PC-3 (cell line): ENCODE results near the gene CYP1B1.

Experiments used
- CTCF ChIP-seq: fragments of 300-600 bp; sonication (generic); conservative IDR thresholded peaks from 2 replicates; pipeline ENCODE4 v1.5.1; 2017; ENCODE audit warnings: antibody characterized with exemption, low read depth, mild to moderate bottlenecking, low read length
- EZH2 ChIP-seq: fragments of 300-600 bp; sonication (generic); IDR thresholded peaks from one replicate; pipeline ENCODE4 v1.6.1; 2017; ENCODE audit warnings: antibody characterized with exemption, mild to moderate bottlenecking, low read length; ENCODE audit not compliant: unreplicated experiment
- EZH2phosphoT487 ChIP-seq: fragments of 300-600 bp; sonication (generic); IDR thresholded peaks from 2 replicates; pipeline ENCODE4 v1.6.1; 2018; ENCODE audit warnings: mild to moderate bottlenecking, antibody characterized with exemption, low read length, borderline replicate concordance

DNA sequence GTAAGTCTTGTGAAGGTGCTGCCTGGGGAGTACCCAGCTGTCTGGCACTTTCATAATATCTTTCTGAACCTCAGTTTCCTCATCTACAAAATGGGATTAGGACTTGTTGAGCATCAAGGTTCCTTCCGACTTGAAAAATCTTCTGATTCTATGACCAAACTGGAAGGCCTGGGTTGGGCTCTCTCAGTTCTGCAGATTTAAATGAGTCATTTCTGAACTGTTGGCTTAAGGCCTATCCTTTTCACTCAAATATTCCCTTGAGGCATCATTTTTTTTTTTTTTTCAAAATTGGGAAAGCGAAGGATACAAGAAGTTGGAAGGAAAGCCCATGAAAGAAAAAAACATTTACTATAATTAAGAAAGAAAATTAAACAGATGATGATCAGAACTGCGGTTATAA, 40.8 kb upstream of the CYP1B1 start:
- TF ChIP-seq CTCF (no peak), EZH2 (no peak), EZH2phosphoT487 (no peak)
